B cell (primary cell): Measurements from ENCODE around the gene LRRC25. TPM values are rescaled to one million over a fixed set of nuclear protein-coding genes. Genes with fewer than 3 reads are reported as not detected.

Experiments used
- ATAC-seq: fragments of 200-7000 bp; cut with Tn5 transposase; one replicate; pipeline ENCODE4 v1.10.0; 2021; ENCODE audit warnings: low read depth, mild to moderate bottlenecking, moderate number of reproducible peaks, moderate library complexity
- CTCF ChIA-PET: fragments of 350-600 bp; sonication (Branson Sonifier 250); formaldehyde crosslinking; loops from one replicate; lab custom pipeline; 2021; ENCODE audit warnings: antibody characterized with exemption, inconsistent platforms; lab: Charles Lee
- POLR2A ChIA-PET: fragments of 350-600 bp; sonication (Branson Sonifier 250); formaldehyde crosslinking; loops from one replicate; lab custom pipeline; 2021; ENCODE audit warnings: antibody characterized with exemption; lab: Charles Lee
- DNase-seq: peaks from one replicate; pipeline ENCODE4 v3.0.0; 2013
- H2AFZ ChIP-seq: 2 replicates; pipeline ENCODE4 v1.6.1; 2012; ENCODE audit warnings: mild to moderate bottlenecking, low read depth, low read length; ENCODE audit not compliant: insufficient read depth, poor library complexity, severe bottlenecking
- H3K27ac ChIP-seq, 2 donors: 1 replicate in 1 of 2; 2 replicates in 1 of 2; pipeline ENCODE4 v1.5.1; 2012 to 2013; ENCODE audit warnings: low read length in 2 of 2, mild to moderate bottlenecking in 2 of 2, moderate library complexity in 1 of 2
- H3K27me3 ChIP-seq, 4 experiments: fragments of 200-600 bp in 1 of 4; sonication (generic) in 1 of 4; replicated peaks in 1 of 4; 1 replicate in 2 of 4; 2 replicates in 2 of 4; pipeline versions ENCODE4 v1.6.1 to v1.7.0; 2013 to 2016; ENCODE audit warnings: low read length in 3 of 4, mild to moderate bottlenecking in 2 of 4, mixed read lengths in 1 of 4, moderate library complexity in 1 of 4; ENCODE audit not compliant: insufficient read depth in 4 of 4, control insufficient read depth in 3 of 4; ENCODE audit errors: control extremely low read depth in 1 of 4
- H3K36me3 ChIP-seq, 2 experiments: replicated peaks in 1 of 2; 1 replicate in 1 of 2; 2 replicates in 1 of 2; pipeline versions ENCODE4 v1.6.1 to v1.7.1; 2013; ENCODE audit warnings: low read length in 1 of 2; ENCODE audit not compliant: insufficient read depth in 2 of 2, control insufficient read depth in 1 of 2; ENCODE audit errors: control extremely low read depth in 1 of 2, extremely low read depth in 1 of 2
- H3K4me1 ChIP-seq, 2 donors: fragments of 200-600 bp in 1 of 2; sonication (generic) in 1 of 2; 1 replicate in 1 of 2; 2 replicates in 1 of 2; pipeline versions ENCODE4 v1.5.1 to v1.6.1; 2013 to 2017; ENCODE audit warnings: low read length in 2 of 2; ENCODE audit not compliant: control insufficient read depth in 2 of 2, insufficient read depth in 2 of 2
- H3K4me2 ChIP-seq: replicated peaks from 2 replicates; pipeline ENCODE3; 2012; ENCODE audit warnings: mild to moderate bottlenecking, low read depth, low read length; ENCODE audit not compliant: poor library complexity, severe bottlenecking
- H3K4me3 ChIP-seq, 5 experiments: fragments of 200-600 bp in 1 of 5; sonication (generic) in 1 of 5; 1 replicate in 3 of 5; 2 replicates in 2 of 5; pipeline versions ENCODE4 v1.5.1 to v1.7.0; 2011 to 2016; ENCODE audit warnings: low read length in 4 of 5, mild to moderate bottlenecking in 4 of 5, low read depth in 2 of 5, control low read depth in 1 of 5, moderate library complexity in 1 of 5; ENCODE audit not compliant: insufficient read depth in 1 of 5; ENCODE audit errors: control extremely low read depth in 1 of 5, extremely low read depth in 1 of 5
- H3K79me2 ChIP-seq: fragments of 200-600 bp; sonication (generic); one replicate; pipeline ENCODE4 v1.6.0; 2016; ENCODE audit warnings: low read length; ENCODE audit not compliant: control insufficient read depth, insufficient read depth
- H3K9ac ChIP-seq: fragments of 200-600 bp; sonication (generic); 2 replicates; pipeline ENCODE4 v1.6.1; 2017; ENCODE audit warnings: mild to moderate bottlenecking, low read length, moderate library complexity
- H3K9me3 ChIP-seq, 3 donors: one replicate each; pipeline versions ENCODE4 v1.6.1 to v1.7.1; 2013; ENCODE audit warnings: low read length in 2 of 3; ENCODE audit not compliant: control insufficient read depth in 2 of 3, insufficient read depth in 1 of 3; ENCODE audit errors: control extremely low read depth in 1 of 3
- H4K20me1 ChIP-seq: 2 replicates; pipeline ENCODE4 v1.6.0; 2012; ENCODE audit warnings: mild to moderate bottlenecking, low read length; ENCODE audit not compliant: insufficient read depth, control insufficient read depth, poor library complexity, severe bottlenecking
- H3K27ac Mint-ChIP-seq: one replicate; pipeline ENCODE4 v1.8.0; 2021; ENCODE audit warnings: mixed read lengths
- H3K27me3 Mint-ChIP-seq: one replicate; pipeline ENCODE4 v1.8.0; 2021; ENCODE audit warnings: mixed read lengths
- H3K4me1 Mint-ChIP-seq: one replicate; pipeline ENCODE4 v1.8.0; 2021; ENCODE audit warnings: mixed read lengths
- H3K4me3 Mint-ChIP-seq: one replicate; pipeline ENCODE4 v1.8.0; 2021; ENCODE audit warnings: mixed read lengths
- H3K9me3 Mint-ChIP-seq: one replicate; pipeline ENCODE4 v1.8.0; 2022; ENCODE audit warnings: mixed read lengths; ENCODE audit not compliant: insufficient read depth
- EZH2 ChIP-seq: IDR thresholded peaks from 2 replicates; pipeline ENCODE4 v1.6.1; 2012; ENCODE audit warnings: borderline replicate concordance, low read depth, mild to moderate bottlenecking, moderate library complexity, low read length; ENCODE audit not compliant: insufficient read depth, poor library complexity, severe bottlenecking
- WGBS: methylation state at CpG from one replicate; pipeline ENCODE4 v1.1.5; 2013; ENCODE audit warnings: missing lambda C conversion rate; ENCODE audit not compliant: insufficient coverage; 5-methylcytosine and 5-hydroxymethylcytosine counted together
- intact Hi-C: fragments of 100-400 bp; cut with micrococcal nuclease; formaldehyde crosslinking; loops from one replicate; pipeline ENCODE4 v1.10.0; 2022
- polyA plus RNA-seq: library from polyadenylated mRNA; depleted of rRNA; stranded (reverse); fragments of >200 nt; gene quantifications from 2 replicates; pipeline ENCODE4 v1.2.3, GENCODE V29; 2012
- total RNA-seq, 2 donors: library from RNA; stranded (reverse); fragments of 120-200 nt in 1 of 2; gene quantifications; 1 replicate in 1 of 2; 2 replicates in 1 of 2; pipeline versions ENCODE4 v1.2.3 to v1.2.4, GENCODE V29; 2013 to 2022
- TF ChIP-seq, protein P1 (sequence below): fragments of 200-600 bp; IDR thresholded peaks from one replicate; pipeline ENCODE4 v1.8.0; 2022; ENCODE audit warnings: antibody characterized with exemption, mild to moderate bottlenecking

Gene LRRC25
- total and polyA plus RNA-seq, 2 donors (not counting 1 experiment from before 2014, with no cell fraction given): 2.4 to 5.7 TPM

- no peak for ATAC-seq
- Histone ChIP-seq H3K9me3 (no peaks in the 10 kb centered on the region), H2AFZ (no peak overlapping the region), H3K27me3 (no peaks in the 10 kb centered on the region), H3K9ac (no peak overlapping the region), H3K36me3 (peaks cover 0 to 2% of the 10 kb centered on the region in 2 experiments), H3K27ac (no peak overlapping the region), H4K20me1 (peaks cover 7% of the 10 kb centered on the region), H3K4me3 (no peak overlapping the region), H3K4me2 (no peak overlapping the region), H3K4me1 (no peaks in the 10 kb centered on the region), H3K79me2 (no peaks in the 10 kb centered on the region)
- no peak for DNase-seq
- intact Hi-C loops: no loop called here
- Mint-ChIP-seq H3K27me3 (no peaks in the 10 kb centered on the region), H3K4me1 (no peaks in the 10 kb centered on the region), H3K27ac (no peak overlapping the region), H3K4me3 (no peak overlapping the region), H3K9me3 (no peaks in the 10 kb centered on the region)
- ChIA-PET POLR2A (no interaction called here), CTCF (interaction anchor here (3.1 to 4.0 kb wide), 2 partner anchors 37 to 61 kb away, joined by 18 to 49 read pairs; no protein-coding TSS in a partner anchor)
- TF ChIP-seq, protein P1, sequence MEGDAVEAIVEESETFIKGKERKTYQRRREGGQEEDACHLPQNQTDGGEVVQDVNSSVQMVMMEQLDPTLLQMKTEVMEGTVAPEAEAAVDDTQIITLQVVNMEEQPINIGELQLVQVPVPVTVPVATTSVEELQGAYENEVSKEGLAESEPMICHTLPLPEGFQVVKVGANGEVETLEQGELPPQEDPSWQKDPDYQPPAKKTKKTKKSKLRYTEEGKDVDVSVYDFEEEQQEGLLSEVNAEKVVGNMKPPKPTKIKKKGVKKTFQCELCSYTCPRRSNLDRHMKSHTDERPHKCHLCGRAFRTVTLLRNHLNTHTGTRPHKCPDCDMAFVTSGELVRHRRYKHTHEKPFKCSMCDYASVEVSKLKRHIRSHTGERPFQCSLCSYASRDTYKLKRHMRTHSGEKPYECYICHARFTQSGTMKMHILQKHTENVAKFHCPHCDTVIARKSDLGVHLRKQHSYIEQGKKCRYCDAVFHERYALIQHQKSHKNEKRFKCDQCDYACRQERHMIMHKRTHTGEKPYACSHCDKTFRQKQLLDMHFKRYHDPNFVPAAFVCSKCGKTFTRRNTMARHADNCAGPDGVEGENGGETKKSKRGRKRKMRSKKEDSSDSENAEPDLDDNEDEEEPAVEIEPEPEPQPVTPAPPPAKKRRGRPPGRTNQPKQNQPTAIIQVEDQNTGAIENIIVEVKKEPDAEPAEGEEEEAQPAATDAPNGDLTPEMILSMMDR: no peak
- 100% methylated on average over 6 of the region's 7 CpGs for WGBS
Measured at GRCh38 chr19:18351544-18351943, 45.9 kb downstream of the LRRC25 start.

DNA sequence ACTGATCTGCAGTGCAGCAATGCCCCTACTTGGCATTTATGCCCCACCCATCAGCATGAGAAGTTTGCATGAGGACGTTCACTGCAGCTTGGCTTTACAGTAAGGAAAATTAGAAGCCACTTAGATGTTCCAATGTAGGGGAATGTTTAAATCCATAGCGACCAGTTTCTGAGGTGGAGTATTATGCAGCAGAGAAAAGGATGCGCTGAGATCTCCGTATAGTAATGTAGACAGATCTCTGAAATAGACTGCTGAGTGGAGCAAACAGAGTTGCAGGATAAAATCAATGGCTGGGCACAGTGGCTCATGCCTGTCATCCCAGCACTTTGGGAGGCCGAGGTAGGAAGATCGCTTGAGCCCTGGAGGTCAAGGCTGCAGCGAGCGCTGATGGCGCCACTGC is 46.9 kb downstream of the LRRC25 start:
- no peak overlapping the region for H3K27ac Mint-ChIP-seq
- Histone ChIP-seq H3K79me2 (no peaks in the 10 kb centered on the region), H3K4me3 (no peak overlapping the region), H4K20me1 (peaks cover 7% of the 10 kb centered on the region), H2AFZ (no peak overlapping the region), H3K27ac (no peak overlapping the region), H3K9me3 (no peaks in the 10 kb centered on the region), H3K4me1 (no peaks in the 10 kb centered on the region), H3K36me3 (no peaks in the 10 kb centered on the region), H3K4me2 (no peak overlapping the region), H3K9ac (no peak overlapping the region), H3K27me3 (no peaks in the 10 kb centered on the region)
- TF ChIP-seq, protein P1: no peak
- no peak for TF ChIP-seq EZH2
- intact Hi-C loops: no loop called here
- CTCF ChIA-PET: interaction anchor here (1.0 to 4.0 kb wide), 7 partner anchors 11 to 169 kb away, joined by 3 to 49 read pairs (median 6); no protein-coding TSS in a partner anchor
- H3K9me3 Mint-ChIP-seq: no peaks in the 10 kb centered on the region
- 87% methylated on average over 9 of the region's 9 CpGs for WGBS
- no peak for DNase-seq
- no peaks in the 10 kb centered on the region for H3K4me1 Mint-ChIP-seq
- no peak overlapping the region for H3K4me3 Mint-ChIP-seq
- no peaks in the 10 kb centered on the region for H3K27me3 Mint-ChIP-seq
- ATAC-seq: no peak
- POLR2A ChIA-PET: no interaction called here
